Progenitor cell of endocrine pancreas (in vitro differentiated cells): ENCODE results near the gene SCNM1. TPM values are rescaled to one million over a fixed set of nuclear protein-coding genes. Genes with fewer than 3 reads are reported as not detected.

Experiments
- DNase-seq: peaks from one replicate; pipeline ENCODE4 v3.0.0; 2021; ENCODE audit warnings: low spot score; ENCODE audit not compliant: unreplicated experiment
- H3K27ac Mint-ChIP-seq: 2 replicates; pipeline ENCODE4 v1.8.0; 2021; ENCODE audit warnings: mild to moderate bottlenecking, moderate library complexity, mixed read lengths
- H3K27me3 Mint-ChIP-seq: 2 replicates; pipeline ENCODE4 v1.8.0; 2021; ENCODE audit warnings: mixed read lengths
- H3K36me3 Mint-ChIP-seq: 2 replicates; pipeline ENCODE4 v1.8.0; 2022; ENCODE audit warnings: mixed read lengths; ENCODE audit not compliant: insufficient read depth
- H3K4me1 Mint-ChIP-seq: 2 replicates; pipeline ENCODE4 v1.8.0; 2021; ENCODE audit warnings: low read depth, mixed read lengths
- H3K4me3 Mint-ChIP-seq: 2 replicates; pipeline ENCODE4 v1.8.0; 2021; ENCODE audit warnings: low read depth, mild to moderate bottlenecking, moderate library complexity, mixed read lengths
- H3K9me3 Mint-ChIP-seq: 2 replicates; pipeline ENCODE4 v1.8.0; 2021; ENCODE audit warnings: low read depth, mixed read lengths
- CTCF ChIP-seq: fragments of 200-600 bp; sonication (generic); IDR thresholded peaks from one replicate; pipeline ENCODE4 v1.5.0; 2021; ENCODE audit warnings: antibody characterized with exemption, mild to moderate bottlenecking; ENCODE audit not compliant: unreplicated experiment
- total RNA-seq: library from RNA; stranded (reverse); gene quantifications from 2 replicates; pipeline ENCODE4 v1.2.1, GENCODE V29; 2021

SCNM1 gene
- total RNA-seq, 1 donor from 2014 or later: 52.0 TPM

- no peak for TF ChIP-seq CTCF
- no peak for DNase-seq
- H3K4me3 Mint-ChIP-seq: no peak overlapping the region
- H3K27me3 Mint-ChIP-seq: no peaks in the 10 kb centered on the region
- H3K36me3 Mint-ChIP-seq: peaks cover 16% of the 10 kb centered on the region
- no peaks in the 10 kb centered on the region for H3K9me3 Mint-ChIP-seq
- H3K4me1 Mint-ChIP-seq: peaks cover 4% of the 10 kb centered on the region
- H3K27ac Mint-ChIP-seq: peak overlapping the region; percentile 65
Observed at GRCh38 chr1:151159373-151159772, 6.6 kb upstream of the SCNM1 start.

- Mint-ChIP-seq H3K36me3 (peaks cover 18% of the 10 kb centered on the region), H3K4me3 (peak overlapping the region; percentile 97)
Observed at GRCh38 chr1:151164732-151165280, 1.1 kb upstream of the SCNM1 start.

GRCh38 chr1:151165281-151165737, 635 bp upstream of the SCNM1 start:
- peak; percentile 15 for DNase-seq
- Mint-ChIP-seq H3K4me1 (peaks cover 24% of the 10 kb centered on the region), H3K27me3 (no peaks in the 10 kb centered on the region), H3K27ac (peak overlapping the region; percentile 93), H3K4me3 (peak overlapping the region; percentile 97), H3K9me3 (no peaks in the 10 kb centered on the region), H3K36me3 (peaks cover 16% of the 10 kb centered on the region)
- no peak for TF ChIP-seq CTCF

More at GRCh38 chr1:151164732-151165280, 1.1 kb upstream of the SCNM1 start:
- peak; percentile 16 for DNase-seq
- TF ChIP-seq CTCF: no peak
- H3K27ac Mint-ChIP-seq: peak overlapping the region; percentile 93
- no peaks in the 10 kb centered on the region for H3K9me3 Mint-ChIP-seq
- H3K4me1 Mint-ChIP-seq: peaks cover 24% of the 10 kb centered on the region
- H3K27me3 Mint-ChIP-seq: no peaks in the 10 kb centered on the region

- peak overlapping the region; percentile 93 for H3K27ac Mint-ChIP-seq
- H3K9me3 Mint-ChIP-seq: no peaks in the 10 kb centered on the region
- peaks cover 14% of the 10 kb centered on the region for H3K36me3 Mint-ChIP-seq
- DNase-seq: no peak
- H3K4me1 Mint-ChIP-seq: peaks cover 24% of the 10 kb centered on the region
- H3K27me3 Mint-ChIP-seq: no peaks in the 10 kb centered on the region
- no peak for TF ChIP-seq CTCF
- H3K4me3 Mint-ChIP-seq: peak overlapping the region; percentile 97
Observed at GRCh38 chr1:151166505-151166956, 587 bp downstream of the SCNM1 start.

GRCh38 chr1:151167116-151167515, 1.2 kb downstream of the SCNM1 start:
- Mint-ChIP-seq H3K9me3 (no peaks in the 10 kb centered on the region), H3K27me3 (no peaks in the 10 kb centered on the region), H3K4me1 (peaks cover 24% of the 10 kb centered on the region), H3K4me3 (peak overlapping the region; percentile 97), H3K36me3 (peaks cover 11% of the 10 kb centered on the region), H3K27ac (peak overlapping the region; percentile 93)
- no peak for DNase-seq
- TF ChIP-seq CTCF: no peak
